A673 (cell line): ENCODE results near the gene PNLIPRP1.

ENCODE experiments used
- EZH2 ChIP-seq: fragments of 200-600 bp; sonication (generic); IDR thresholded peaks from 2 replicates; pipeline ENCODE4 v1.6.1; 2017; ENCODE audit warnings: borderline replicate concordance, low read depth, mild to moderate bottlenecking, mixed read lengths, antibody characterized with exemption, low read length; ENCODE audit not compliant: poor library complexity, severe bottlenecking
- TF ChIP-seq, protein P1 (sequence below): fragments of 300-800, 200-600 bp; sonication (generic); conservative IDR thresholded peaks from 2 replicates; pipeline ENCODE4 v1.5.1; 2017; ENCODE audit warnings: low read depth, mild to moderate bottlenecking, antibody characterized with exemption, low read length, moderate library complexity, mixed read lengths

DNA sequence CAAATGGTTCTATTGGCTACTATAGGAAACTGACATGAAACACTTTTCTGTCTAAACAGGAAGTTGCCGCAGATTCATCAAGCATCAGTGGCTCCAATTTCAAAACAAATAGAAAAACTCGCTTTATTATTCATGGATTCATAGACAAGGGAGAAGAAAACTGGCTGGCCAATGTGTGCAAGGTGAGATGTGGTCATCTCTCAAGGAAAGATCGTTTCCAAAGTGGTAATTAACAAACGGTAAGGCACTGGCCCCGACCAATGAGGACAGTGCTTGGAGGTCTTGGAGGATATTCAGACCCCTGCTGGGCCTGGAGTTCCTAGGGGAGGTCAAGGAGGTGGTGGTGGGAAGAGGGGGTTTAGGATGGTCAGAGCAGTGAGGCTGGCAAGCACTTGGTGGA is 42.5 kb upstream of the PNLIPRP1 start:
- TF ChIP-seq, protein P1, sequence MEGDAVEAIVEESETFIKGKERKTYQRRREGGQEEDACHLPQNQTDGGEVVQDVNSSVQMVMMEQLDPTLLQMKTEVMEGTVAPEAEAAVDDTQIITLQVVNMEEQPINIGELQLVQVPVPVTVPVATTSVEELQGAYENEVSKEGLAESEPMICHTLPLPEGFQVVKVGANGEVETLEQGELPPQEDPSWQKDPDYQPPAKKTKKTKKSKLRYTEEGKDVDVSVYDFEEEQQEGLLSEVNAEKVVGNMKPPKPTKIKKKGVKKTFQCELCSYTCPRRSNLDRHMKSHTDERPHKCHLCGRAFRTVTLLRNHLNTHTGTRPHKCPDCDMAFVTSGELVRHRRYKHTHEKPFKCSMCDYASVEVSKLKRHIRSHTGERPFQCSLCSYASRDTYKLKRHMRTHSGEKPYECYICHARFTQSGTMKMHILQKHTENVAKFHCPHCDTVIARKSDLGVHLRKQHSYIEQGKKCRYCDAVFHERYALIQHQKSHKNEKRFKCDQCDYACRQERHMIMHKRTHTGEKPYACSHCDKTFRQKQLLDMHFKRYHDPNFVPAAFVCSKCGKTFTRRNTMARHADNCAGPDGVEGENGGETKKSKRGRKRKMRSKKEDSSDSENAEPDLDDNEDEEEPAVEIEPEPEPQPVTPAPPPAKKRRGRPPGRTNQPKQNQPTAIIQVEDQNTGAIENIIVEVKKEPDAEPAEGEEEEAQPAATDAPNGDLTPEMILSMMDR = no peak
- TF ChIP-seq EZH2 = no peak
